Cortex of kidney (tissue), 1 donor: Measurements from ENCODE around the gene INPP4A.

Experiments used
- DNase-seq: peaks from one replicate; lab custom pipeline; 2025; lab: John Stamatoyannopoulos, UW

INPP4A gene

DNA sequence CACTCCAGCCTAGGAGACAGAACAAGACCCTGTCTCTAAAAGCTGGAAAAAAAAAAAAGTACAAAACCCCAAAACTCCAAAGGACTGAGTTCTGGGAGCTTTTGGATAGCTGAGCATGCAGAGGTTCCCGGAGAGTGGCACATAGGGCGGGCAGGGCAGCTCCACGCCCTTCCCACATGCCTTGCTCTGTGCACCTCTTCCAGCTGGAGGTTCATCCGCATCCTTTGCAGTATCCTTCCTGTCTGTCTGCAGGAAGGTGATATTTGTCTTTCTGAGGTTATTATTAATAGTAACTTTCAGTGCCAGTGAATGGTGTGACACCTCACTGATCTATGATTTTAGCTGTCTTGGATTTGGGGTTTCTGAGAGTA, 70.2 kb downstream of the INPP4A start:
- no peak for DNase-seq

DNA sequence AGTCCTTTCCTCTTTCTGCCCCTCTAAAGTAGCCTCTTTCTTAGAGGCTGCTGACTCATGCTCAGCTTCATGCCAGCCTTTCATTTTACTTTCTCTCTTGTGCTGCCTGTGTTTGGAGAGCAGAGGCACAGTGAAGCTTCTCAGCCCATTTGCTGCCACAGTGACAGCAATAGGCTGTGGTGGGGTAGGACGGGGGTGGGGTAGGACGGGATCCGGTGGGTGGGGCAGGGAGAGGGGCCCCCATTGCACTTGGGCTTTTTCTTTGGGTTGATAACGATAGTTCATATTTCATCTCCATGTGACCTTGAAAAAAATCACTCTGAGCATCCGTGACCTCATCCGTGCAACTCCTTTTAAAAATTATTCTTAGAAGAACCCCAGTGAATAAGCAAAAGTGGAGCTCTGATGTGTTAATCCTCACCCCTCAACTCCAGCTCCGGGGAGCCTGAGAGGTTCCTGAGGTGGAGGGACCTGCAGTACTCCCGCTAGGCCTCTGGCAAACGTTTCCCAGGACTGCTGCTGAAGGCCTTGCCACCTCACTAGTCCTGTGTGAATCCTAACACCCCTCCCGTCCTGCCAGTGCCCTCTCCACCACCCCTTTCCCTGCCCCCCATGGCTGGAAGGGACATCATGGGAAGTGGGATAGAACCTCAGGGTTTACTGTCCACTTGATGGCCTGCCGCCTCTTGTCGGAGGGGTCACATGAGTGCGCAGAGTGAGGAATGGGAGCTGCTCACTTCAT, 70.8 kb downstream of the INPP4A start:
- DNase-seq, result no peak

GRCh38 chr2:98516571-98516970, 71.9 kb downstream of the INPP4A start:
- DNase-seq, result no peak

- DNase-seq, result no peak
Observed at GRCh38 chr2:98517636-98518035, 73.0 kb downstream of the INPP4A start.

GRCh38 chr2:98518101-98518500, 73.4 kb downstream of the INPP4A start:
- DNase-seq, result no peak

GRCh38 chr2:98519156-98519555, 74.5 kb downstream of the INPP4A start:
- DNase-seq, result no peak

DNA sequence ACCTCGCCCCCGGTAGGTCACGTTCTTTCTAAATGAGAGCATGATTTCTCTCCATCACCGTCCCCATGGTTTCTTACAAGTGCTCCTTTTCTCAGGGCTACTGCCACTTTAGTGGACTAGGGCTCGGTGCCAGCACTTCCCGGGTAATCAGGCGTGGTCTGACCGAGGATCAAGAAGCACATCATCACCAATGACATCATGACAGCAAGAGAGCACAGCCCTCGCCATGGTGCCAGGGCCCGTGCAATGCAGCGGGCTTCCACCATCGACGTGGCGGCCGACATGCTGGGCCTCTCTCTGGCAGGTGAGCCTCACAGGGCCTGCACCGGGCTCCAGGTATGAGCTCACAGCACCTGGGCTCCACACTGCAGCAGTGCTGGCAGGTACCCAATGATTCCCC, 75.2 kb downstream of the INPP4A start:
- DNase-seq, result no peak

DNA sequence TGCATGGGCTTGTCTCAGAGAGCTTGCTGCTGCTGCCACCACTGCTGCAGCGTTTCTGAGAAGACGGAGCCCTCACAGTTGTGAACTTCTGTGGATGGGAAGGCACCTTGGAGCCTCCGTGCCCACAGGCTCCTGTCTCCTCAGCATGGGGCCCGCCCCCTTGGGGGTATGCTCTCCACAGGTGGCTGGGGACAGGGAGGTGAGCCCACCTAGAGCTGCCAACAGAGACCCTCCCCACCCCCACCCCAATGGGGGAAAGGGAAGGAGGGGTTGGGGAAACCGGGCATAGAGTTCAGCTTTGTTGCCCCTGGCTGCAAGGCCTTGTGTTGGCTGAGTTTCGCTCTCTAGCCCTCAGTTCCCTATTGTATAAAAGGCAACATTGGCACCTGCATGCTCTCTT, 76.1 kb downstream of the INPP4A start:
- no peak for DNase-seq

DNA sequence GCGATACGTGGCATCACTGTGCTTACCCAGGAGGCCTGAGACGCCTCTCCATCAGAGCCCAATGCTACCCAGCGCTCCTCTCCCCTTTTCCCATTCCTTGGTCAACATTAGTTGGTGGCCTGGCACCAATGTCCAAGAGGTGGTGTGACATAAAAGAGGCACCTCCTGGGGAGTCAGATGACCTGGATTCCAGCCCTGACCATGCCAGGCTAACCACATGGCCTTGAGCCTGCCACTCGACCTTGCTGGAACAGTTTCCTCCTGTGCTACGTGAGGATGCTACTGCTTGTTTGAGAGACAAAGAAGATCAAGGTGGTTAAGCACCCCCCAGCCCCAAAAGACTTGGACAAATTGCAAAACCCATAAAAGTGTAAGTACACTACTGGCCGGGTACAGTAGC, 76.6 kb downstream of the INPP4A start:
- DNase-seq, result no peak

- DNase-seq, result no peak
Observed at GRCh38 chr2:98522854-98523253, 78.2 kb downstream of the INPP4A start.

DNA sequence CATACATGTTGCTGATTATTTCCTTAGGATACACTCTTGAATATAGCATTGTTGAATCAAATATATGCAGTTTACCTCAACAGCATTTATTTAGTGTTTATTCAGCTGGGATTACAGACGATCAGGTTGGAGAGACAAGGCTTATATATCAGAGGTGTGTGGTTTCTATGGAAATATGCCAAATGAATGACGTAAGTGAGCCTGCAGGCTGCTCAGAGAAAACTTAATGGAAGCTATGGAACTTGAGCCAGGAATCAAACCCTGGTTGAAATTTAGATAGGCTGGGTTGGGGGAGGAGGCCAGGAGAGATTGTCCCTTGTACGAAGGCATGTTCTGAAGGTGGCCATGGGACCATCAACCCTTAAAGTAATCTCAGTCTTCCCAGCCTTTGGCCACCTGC, 79.5 kb downstream of the INPP4A start:
- no peak for DNase-seq

GRCh38 chr2:98528349-98528748, 83.7 kb downstream of the INPP4A start:
- DNase-seq, result no peak

- DNase-seq, result no peak
Observed at GRCh38 chr2:98530114-98530513, 85.5 kb downstream of the INPP4A start.

DNA sequence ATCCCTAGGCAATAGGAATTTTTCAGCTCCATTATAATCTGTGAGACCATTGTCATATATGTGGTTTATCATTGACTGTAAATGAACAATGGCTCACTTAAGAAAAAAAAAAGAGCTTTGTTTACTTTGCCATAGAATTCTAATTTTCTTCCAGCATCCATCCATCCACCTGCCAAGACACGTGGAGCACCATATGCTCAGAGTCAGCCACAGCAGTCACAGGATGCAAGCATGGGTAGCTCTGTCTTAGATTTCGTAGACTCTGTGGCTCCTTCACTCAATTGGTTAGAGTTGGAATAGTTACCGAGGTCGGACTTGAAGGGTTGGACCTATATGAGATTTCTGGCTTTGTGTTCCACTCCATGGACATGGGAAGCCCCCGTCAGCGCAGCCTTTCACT, 88.1 kb downstream of the INPP4A start:
- DNase-seq, result no peak

- no peak for DNase-seq
Observed at GRCh38 chr2:98533547-98533946, 88.9 kb downstream of the INPP4A start.

DNA sequence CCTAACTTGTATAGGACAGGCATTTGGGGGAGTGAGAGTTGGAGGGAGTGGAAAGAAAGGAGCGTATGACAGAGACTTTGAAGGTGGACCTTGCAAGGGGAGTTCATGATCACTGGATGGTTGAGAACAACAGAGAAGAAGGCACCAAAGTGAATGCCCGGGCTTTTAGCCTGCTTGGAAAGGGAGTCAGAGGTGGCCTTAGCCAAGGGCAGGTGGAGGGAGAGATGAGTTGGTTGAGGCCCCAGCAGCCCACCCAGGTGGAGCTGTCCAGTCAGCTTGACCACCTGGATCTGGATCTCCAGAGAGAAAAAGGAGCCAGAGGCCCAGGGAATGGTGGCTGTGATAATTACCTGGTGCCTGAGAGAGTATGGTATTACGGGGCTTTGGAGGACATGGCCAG, 90.1 kb downstream of the INPP4A start:
- no peak for DNase-seq

DNA sequence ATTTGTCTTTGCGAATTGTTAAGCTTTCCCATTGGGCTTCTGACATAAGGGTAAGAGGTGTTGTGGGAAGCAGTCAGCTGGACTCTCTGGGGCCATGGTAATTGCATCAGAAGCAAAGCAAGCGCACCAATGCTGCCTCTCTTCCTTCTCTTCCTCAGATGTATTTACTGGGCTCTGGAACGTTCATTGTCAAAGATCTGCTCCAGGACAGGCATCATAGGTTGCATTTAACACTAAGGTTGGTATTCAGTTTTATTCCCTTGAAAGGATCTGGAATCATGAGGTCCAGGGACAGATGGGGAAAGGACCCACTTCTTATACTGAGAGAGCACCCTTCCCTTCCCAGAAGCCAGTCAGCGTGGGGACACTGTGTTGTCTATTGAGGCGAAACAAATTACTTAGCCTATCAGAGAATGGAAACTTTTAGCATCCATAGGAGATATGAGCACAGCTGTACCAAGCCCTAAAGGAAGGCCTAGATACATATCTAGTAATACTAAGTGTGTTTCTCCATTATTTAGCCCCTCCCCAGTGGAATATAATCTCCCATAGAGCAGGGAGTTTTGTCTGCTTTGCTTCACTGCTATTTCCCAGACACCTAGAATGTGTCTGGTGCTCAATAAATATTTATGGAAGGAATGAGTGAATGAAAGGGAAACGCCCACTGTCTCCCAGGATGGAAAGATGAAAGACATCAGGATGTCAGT, 91.5 kb downstream of the INPP4A start:
- no peak for DNase-seq

GRCh38 chr2:98537390-98538126, 92.9 kb downstream of the INPP4A start:
- no peak for DNase-seq

GRCh38 chr2:98538280-98539041, 93.8 kb downstream of the INPP4A start:
- no peak for DNase-seq

- DNase-seq, result no peak
Observed at GRCh38 chr2:98539056-98539735, 94.5 kb downstream of the INPP4A start.

DNA sequence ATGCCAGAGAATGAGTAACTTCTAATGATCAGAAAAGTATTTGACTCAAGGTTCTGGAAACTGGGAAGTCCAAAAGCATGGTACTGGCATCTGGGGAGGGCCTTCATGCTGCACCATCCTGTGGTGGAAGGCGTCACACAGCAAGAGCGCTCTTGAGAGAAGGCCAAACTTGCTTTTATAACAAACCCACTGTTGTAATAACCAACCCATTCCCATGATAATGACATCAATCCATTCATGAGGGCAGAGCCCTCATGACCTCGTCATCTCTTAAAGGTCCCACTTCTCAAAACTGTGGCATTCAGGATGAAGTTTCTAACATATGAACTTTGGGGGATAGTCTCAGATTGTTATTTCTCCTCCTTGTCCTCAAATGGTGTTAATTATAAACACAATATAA, 95.9 kb downstream of the INPP4A start:
- DNase-seq, result no peak

DNA sequence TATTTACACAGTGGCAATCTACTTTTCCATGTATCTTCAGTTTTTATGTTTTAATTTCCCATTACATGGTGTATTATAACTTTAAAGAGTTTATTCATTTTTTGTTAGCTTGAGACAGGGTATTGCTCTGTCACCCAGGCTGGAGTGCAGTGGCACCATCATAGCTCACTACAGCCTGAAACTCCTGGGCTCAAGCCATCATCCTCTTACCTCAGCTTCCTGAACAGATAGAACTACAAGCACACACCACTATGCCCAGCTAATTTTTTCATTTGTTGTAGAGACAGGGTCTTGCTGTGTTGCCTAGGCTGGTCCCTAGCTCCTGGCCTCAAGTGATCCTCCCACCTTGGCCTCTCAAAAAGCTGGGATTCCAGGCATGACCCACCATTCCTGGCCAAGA, 96.8 kb downstream of the INPP4A start:
- DNase-seq, result no peak
